ENCODE results near the gene MGAT4B.

MGAT4B gene

GRCh38 chr5:179815491-179816249 lies 9.0 kb upstream of the MGAT4B start:
- no peak for TF ChIP-seq REST (IDR thresholded peaks at IDR 0.05; ENCODE audit: low read depth)
- TF ChIP-seq CREB1 (IDR thresholded peaks at IDR 0.05; ENCODE audit: low read depth), result no peak
- no peak for TF ChIP-seq TCF12 (IDR thresholded peaks at IDR 0.05; ENCODE audit: low read depth)
- no peak for TF ChIP-seq RAD21 (IDR thresholded peaks at IDR 0.05; ENCODE audit: low read depth)
- TF ChIP-seq USF1 (IDR thresholded peaks at IDR 0.05), result no peak

GRCh38 chr5:179814090-179814489 lies 7.4 kb upstream of the MGAT4B start:
- TF ChIP-seq TEAD4 (IDR thresholded peaks at IDR 0.05) (no peak), NFIC (IDR thresholded peaks at IDR 0.05) (no peak), EP300 (IDR thresholded peaks at IDR 0.05; ENCODE audit: borderline replicate concordance) (no peak), EGR1 (IDR thresholded peaks at IDR 0.05) (no peak), MAX (IDR thresholded peaks at IDR 0.05) (no peak), YY1 (IDR thresholded peaks at IDR 0.05; ENCODE audit: low read depth) (no peak), CEBPB (IDR thresholded peaks at IDR 0.05) (no peak), TCF12 (IDR thresholded peaks at IDR 0.05; ENCODE audit: low read depth) (no peak), TAF1 (IDR thresholded peaks at IDR 0.05; ENCODE audit: low read depth) (no peak), ZBTB7A (IDR thresholded peaks at IDR 0.05; ENCODE audit: low read depth) (no peak), REST (IDR thresholded peaks at IDR 0.05; ENCODE audit: low read depth) (no peak), FOXM1 (IDR thresholded peaks at IDR 0.05; ENCODE audit: borderline replicate concordance, low read depth) (no peak), RAD21 (IDR thresholded peaks at IDR 0.05; ENCODE audit: low read depth) (no peak), USF1 (IDR thresholded peaks at IDR 0.05) (no peak), CREB1 (IDR thresholded peaks at IDR 0.05; ENCODE audit: low read depth) (no peak)

- no peak for TF ChIP-seq CREB1 (IDR thresholded peaks at IDR 0.05; ENCODE audit: low read depth)
- TF ChIP-seq ZBTB7A (IDR thresholded peaks at IDR 0.05; ENCODE audit: low read depth), result no peak
- no peak for TF ChIP-seq RAD21 (IDR thresholded peaks at IDR 0.05; ENCODE audit: low read depth)
- no peak for TF ChIP-seq EGR1 (IDR thresholded peaks at IDR 0.05)
- TF ChIP-seq CEBPB (IDR thresholded peaks at IDR 0.05), result no peak
- no peak for TF ChIP-seq FOXM1 (IDR thresholded peaks at IDR 0.05; ENCODE audit: borderline replicate concordance, low read depth)
Measured at GRCh38 chr5:179812997-179813607, 6.4 kb upstream of the MGAT4B start.

GRCh38 chr5:179812135-179812825 lies 5.6 kb upstream of the MGAT4B start:
- TF ChIP-seq CREB1 (IDR thresholded peaks at IDR 0.05; ENCODE audit: low read depth) (no peak), FOXM1 (IDR thresholded peaks at IDR 0.05; ENCODE audit: borderline replicate concordance, low read depth) (no peak), CEBPB (IDR thresholded peaks at IDR 0.05) (no peak), MAX (IDR thresholded peaks at IDR 0.05) (no peak), TCF12 (IDR thresholded peaks at IDR 0.05; ENCODE audit: low read depth) (no peak), YY1 (IDR thresholded peaks at IDR 0.05; ENCODE audit: low read depth) (no peak), REST (IDR thresholded peaks at IDR 0.05; ENCODE audit: low read depth) (no peak), EP300 (IDR thresholded peaks at IDR 0.05; ENCODE audit: borderline replicate concordance) (no peak), ZBTB7A (IDR thresholded peaks at IDR 0.05; ENCODE audit: low read depth) (no peak), NFIC (IDR thresholded peaks at IDR 0.05) (no peak), USF1 (IDR thresholded peaks at IDR 0.05) (no peak), EGR1 (IDR thresholded peaks at IDR 0.05) (no peak), RAD21 (IDR thresholded peaks at IDR 0.05; ENCODE audit: low read depth) (no peak), TAF1 (IDR thresholded peaks at IDR 0.05; ENCODE audit: low read depth) (no peak), TEAD4 (IDR thresholded peaks at IDR 0.05) (no peak)
